OCI-LY3 (cell line): Measurements from ENCODE around the gene SLC25A41.
A peak's percentile ranks its signal among the peaks of the same experiment; 100 is the strongest.

ENCODE experiments used
- H2AFZ ChIP-seq: fragments of 200-600, 300-600 bp; shearing (Covaris generic); 2 replicates; pipeline ENCODE4 v1.6.0; 2014; ENCODE audit warnings: antibody characterized with exemption, low read depth, low read length
- H3K27ac ChIP-seq: fragments of 200-600, 300-600 bp; sonication (generic); 2 replicates; pipeline ENCODE4 v1.5.1; 2014; ENCODE audit warnings: mild to moderate bottlenecking, low read length, moderate library complexity, mixed read lengths
- H3K27me3 ChIP-seq: fragments of 200-600, 300-600 bp; sonication (generic); 2 replicates; pipeline ENCODE4 v1.6.1; 2014; ENCODE audit warnings: low read depth, low read length, mixed read lengths
- H3K36me3 ChIP-seq: fragments of 200-600, 300-600 bp; sonication (generic); replicated peaks from 2 replicates; pipeline ENCODE3; 2014; ENCODE audit warnings: low read depth, low read length, mixed read lengths
- H3K4me1 ChIP-seq: fragments of 300-600, 200-600 bp; sonication (generic); 2 replicates; pipeline ENCODE4 v1.6.1; 2014; ENCODE audit warnings: low read length, mixed read lengths
- H3K4me2 ChIP-seq: fragments of 200-600, 300-600 bp; sonication (generic); 2 replicates; pipeline ENCODE4 v1.6.1; 2014; ENCODE audit warnings: low read length, mixed read lengths
- H3K4me3 ChIP-seq: fragments of 300-600, 200-600 bp; sonication (generic); 2 replicates; pipeline ENCODE4 v1.5.1; 2014; ENCODE audit warnings: antibody characterized with exemption, mild to moderate bottlenecking, low read length, moderate library complexity
- H3K79me2 ChIP-seq: fragments of 300-600, 200-600 bp; shearing (Covaris generic); 2 replicates; pipeline ENCODE4 v1.6.1; 2014; ENCODE audit warnings: mild to moderate bottlenecking, low read length, mixed read lengths
- H3K9ac ChIP-seq: fragments of 300-600, 200-600 bp; shearing (Covaris generic); 2 replicates; pipeline ENCODE4 v1.6.0; 2014; ENCODE audit warnings: mild to moderate bottlenecking, low read length, moderate library complexity
- H3K9me3 ChIP-seq: fragments of 200-600, 300-600 bp; shearing (Covaris generic); 2 replicates; pipeline ENCODE4 v1.6.1; 2014; ENCODE audit warnings: low read length, mixed read lengths; ENCODE audit not compliant: insufficient read depth
- H4K20me1 ChIP-seq: fragments of 200-600, 300-600 bp; sonication (generic); 2 replicates; pipeline ENCODE4 v1.6.1; 2016; ENCODE audit warnings: low read length, mixed read lengths; ENCODE audit not compliant: insufficient read depth
- EZH2phosphoT487 ChIP-seq: fragments of 200-600 bp; shearing (Covaris generic); IDR thresholded peaks from 2 replicates; pipeline ENCODE4 v1.6.1; 2018; ENCODE audit warnings: antibody characterized with exemption, mixed run types, low read depth
- TF ChIP-seq, protein P1 (sequence below): fragments of 200-600, 300-600 bp; sonication (generic); IDR thresholded peaks from 2 replicates; pipeline ENCODE4 v1.5.1; 2014; ENCODE audit warnings: antibody characterized with exemption, low read length, low read depth

Gene SLC25A41

DNA sequence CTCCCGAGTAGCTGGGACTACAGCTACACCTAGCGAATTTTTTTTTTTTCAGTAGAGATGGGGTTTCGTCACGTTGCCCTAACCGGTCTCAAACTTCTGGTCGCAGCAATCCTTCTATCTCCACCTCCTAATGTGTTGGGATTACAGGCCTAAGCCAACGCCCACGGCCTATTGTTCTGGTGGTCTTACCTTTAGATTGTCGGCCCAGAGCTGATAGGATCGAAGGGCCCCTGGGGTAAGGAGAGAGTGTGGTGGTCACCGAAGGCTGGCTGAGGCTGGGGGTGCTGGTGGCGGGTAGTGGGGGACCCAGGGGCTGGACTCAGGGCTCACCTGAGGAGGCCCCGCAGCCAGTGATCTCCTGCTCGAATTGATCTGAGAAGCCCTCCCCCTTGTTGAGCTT, 37.5 kb upstream of the SLC25A41 start:
- no peak overlapping the region for H2AFZ ChIP-seq
- peaks cover 14% of the 10 kb centered on the region for H3K4me1 ChIP-seq
- TF ChIP-seq, protein P1, sequence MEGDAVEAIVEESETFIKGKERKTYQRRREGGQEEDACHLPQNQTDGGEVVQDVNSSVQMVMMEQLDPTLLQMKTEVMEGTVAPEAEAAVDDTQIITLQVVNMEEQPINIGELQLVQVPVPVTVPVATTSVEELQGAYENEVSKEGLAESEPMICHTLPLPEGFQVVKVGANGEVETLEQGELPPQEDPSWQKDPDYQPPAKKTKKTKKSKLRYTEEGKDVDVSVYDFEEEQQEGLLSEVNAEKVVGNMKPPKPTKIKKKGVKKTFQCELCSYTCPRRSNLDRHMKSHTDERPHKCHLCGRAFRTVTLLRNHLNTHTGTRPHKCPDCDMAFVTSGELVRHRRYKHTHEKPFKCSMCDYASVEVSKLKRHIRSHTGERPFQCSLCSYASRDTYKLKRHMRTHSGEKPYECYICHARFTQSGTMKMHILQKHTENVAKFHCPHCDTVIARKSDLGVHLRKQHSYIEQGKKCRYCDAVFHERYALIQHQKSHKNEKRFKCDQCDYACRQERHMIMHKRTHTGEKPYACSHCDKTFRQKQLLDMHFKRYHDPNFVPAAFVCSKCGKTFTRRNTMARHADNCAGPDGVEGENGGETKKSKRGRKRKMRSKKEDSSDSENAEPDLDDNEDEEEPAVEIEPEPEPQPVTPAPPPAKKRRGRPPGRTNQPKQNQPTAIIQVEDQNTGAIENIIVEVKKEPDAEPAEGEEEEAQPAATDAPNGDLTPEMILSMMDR, result no peak
- TF ChIP-seq EZH2phosphoT487, result no peak
- H3K9ac ChIP-seq, result no peak overlapping the region
- no peak overlapping the region for H3K4me2 ChIP-seq
- peaks cover 9% of the 10 kb centered on the region; the same call in 1 of the 2 replicates for H3K79me2 ChIP-seq
- H3K9me3 ChIP-seq, result no peaks in the 10 kb centered on the region
- peaks cover 63% of the 10 kb centered on the region for H3K36me3 ChIP-seq
- no peak overlapping the region for H3K4me3 ChIP-seq
- no peaks in the 10 kb centered on the region for H4K20me1 ChIP-seq
- no peaks in the 10 kb centered on the region for H3K27me3 ChIP-seq
- H3K27ac ChIP-seq, result no peak overlapping the region

DNA sequence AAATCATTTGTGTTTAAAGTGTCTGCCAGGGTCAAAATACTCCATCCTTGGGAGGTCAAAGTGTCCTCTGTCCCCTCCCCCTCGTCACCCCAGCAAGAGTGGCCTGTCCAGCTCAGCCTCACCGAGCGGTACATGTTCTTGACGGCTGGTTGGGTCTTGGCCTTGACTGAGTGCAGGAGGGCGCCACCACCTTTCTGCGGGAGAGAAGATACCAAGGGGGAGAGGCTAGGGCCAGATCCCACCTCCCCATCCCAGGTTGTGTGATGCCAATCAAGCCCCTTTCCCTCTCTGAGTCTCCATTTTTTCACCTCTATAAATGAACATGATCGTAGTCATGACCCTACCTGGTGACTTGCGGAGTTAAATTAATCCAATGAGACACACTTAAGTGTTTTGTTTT, 36.6 kb upstream of the SLC25A41 start:
- Histone ChIP-seq H3K9me3 (no peaks in the 10 kb centered on the region), H3K36me3 (peaks cover 60% of the 10 kb centered on the region), H3K4me3 (no peak overlapping the region), H2AFZ (no peak overlapping the region), H3K4me2 (no peak overlapping the region), H3K9ac (no peak overlapping the region), H3K27me3 (no peaks in the 10 kb centered on the region), H3K79me2 (peaks cover 18% of the 10 kb centered on the region), H4K20me1 (no peaks in the 10 kb centered on the region), H3K27ac (no peak overlapping the region), H3K4me1 (peaks cover 23% of the 10 kb centered on the region)
- no peak for TF ChIP-seq EZH2phosphoT487
- TF ChIP-seq, protein P1, result no peak

DNA sequence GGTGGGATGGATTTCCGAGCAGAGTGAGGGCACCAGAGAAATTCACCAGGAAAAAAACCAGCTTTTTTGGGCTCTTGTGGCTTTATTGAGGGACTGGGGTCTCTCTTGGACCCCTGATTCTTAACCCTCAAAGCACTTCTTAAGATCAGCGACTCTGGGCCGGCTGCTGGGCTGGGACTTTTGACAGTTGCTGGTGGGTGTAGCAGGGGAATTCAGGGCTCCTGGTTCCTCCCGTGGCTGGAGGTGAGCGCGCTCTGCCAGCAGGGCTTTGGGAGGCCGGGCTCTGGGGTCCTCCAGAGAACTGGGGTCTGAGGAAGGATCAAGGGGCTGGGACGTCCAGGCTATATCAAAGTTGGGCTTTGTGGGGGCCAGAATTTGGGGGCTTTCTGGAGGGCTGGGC, 33.8 kb upstream of the SLC25A41 start:
- Histone ChIP-seq H3K36me3 (peaks cover 47% of the 10 kb centered on the region), H3K79me2 (peaks cover 32% of the 10 kb centered on the region), H3K4me3 (no peak overlapping the region), H3K9me3 (no peaks in the 10 kb centered on the region), H3K9ac (no peak overlapping the region), H3K27me3 (no peaks in the 10 kb centered on the region), H3K4me2 (no peak overlapping the region), H2AFZ (no peak overlapping the region), H3K4me1 (peaks cover 40% of the 10 kb centered on the region), H4K20me1 (no peaks in the 10 kb centered on the region), H3K27ac (0 out of 2 replicates have a peak overlapping the region, but pooled peaks have one; percentile 5)
- TF ChIP-seq, protein P1, result no peak
- no peak for TF ChIP-seq EZH2phosphoT487

DNA sequence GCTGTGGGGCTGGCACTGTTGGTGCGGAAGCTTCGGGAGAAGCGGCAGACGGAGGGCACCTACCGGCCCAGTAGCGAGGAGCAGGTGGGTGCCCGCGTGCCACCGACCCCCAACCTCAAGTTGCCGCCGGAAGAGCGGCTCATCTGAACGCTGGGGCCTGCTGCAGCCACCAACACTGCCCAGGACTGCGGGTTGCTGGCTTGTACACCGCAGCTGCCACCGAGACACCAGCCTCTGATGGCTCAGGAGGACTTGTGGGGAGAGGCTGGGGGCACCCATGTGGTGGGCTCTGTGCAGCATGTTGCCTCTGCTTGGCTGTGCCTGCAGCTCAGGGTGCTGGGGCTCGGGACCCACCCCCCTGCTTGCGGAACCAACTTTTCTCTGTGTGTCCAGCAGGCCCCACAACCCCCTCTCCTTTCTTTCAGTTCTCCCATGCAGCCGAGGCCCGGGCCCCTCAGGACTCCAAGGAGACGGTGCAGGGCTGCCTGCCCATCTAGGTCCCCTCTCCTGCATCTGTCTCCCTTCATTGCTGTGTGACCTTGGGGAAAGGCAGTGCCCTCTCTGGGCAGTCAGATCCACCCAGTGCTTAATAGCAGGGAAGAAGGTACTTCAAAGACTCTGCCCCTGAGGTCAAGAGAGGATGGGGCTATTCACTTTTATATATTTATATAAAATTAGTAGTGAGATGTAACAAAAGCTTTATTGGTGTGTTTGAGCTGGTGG, 33.1 kb upstream of the SLC25A41 start:
- H3K27ac ChIP-seq, result peak overlapping the region; percentile 92; the same call in 1 of the 2 replicates
- no peak overlapping the region for H2AFZ ChIP-seq
- no peak overlapping the region for H3K9ac ChIP-seq
- no peak overlapping the region for H3K4me3 ChIP-seq
- H3K36me3 ChIP-seq, result peaks cover 47% of the 10 kb centered on the region
- TF ChIP-seq, protein P1, result no peak
- no peak for TF ChIP-seq EZH2phosphoT487
- H3K4me2 ChIP-seq, result no peak overlapping the region
- peaks cover 32% of the 10 kb centered on the region for H3K79me2 ChIP-seq
- peaks cover 46% of the 10 kb centered on the region for H3K4me1 ChIP-seq
- H4K20me1 ChIP-seq, result no peaks in the 10 kb centered on the region
- H3K27me3 ChIP-seq, result no peaks in the 10 kb centered on the region
- no peaks in the 10 kb centered on the region for H3K9me3 ChIP-seq
